ENCODE measurements around the gene SSTR5.

GRCh38 chr16:1032607-1033006, 39.9 kb upstream of the SSTR5 start:
- TF ChIP-seq, protein P1, sequence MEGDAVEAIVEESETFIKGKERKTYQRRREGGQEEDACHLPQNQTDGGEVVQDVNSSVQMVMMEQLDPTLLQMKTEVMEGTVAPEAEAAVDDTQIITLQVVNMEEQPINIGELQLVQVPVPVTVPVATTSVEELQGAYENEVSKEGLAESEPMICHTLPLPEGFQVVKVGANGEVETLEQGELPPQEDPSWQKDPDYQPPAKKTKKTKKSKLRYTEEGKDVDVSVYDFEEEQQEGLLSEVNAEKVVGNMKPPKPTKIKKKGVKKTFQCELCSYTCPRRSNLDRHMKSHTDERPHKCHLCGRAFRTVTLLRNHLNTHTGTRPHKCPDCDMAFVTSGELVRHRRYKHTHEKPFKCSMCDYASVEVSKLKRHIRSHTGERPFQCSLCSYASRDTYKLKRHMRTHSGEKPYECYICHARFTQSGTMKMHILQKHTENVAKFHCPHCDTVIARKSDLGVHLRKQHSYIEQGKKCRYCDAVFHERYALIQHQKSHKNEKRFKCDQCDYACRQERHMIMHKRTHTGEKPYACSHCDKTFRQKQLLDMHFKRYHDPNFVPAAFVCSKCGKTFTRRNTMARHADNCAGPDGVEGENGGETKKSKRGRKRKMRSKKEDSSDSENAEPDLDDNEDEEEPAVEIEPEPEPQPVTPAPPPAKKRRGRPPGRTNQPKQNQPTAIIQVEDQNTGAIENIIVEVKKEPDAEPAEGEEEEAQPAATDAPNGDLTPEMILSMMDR (IDR thresholded peaks at IDR 0.05): no peak
- no peak for TF ChIP-seq POLR2AphosphoS5 (IDR thresholded peaks at IDR 0.05)
- no peak for TF ChIP-seq POLR2A (IDR thresholded peaks at IDR 0.05)
- no peak for TF ChIP-seq EP300 (IDR thresholded peaks at IDR 0.05)
